ENCODE results near the gene GHDC.
"Not testable (repeated sequence)": the region's sequence is repeated elsewhere in the genome, so short reads cannot be mapped to it uniquely, and the experiment has no call there.

Gene GHDC

DNA sequence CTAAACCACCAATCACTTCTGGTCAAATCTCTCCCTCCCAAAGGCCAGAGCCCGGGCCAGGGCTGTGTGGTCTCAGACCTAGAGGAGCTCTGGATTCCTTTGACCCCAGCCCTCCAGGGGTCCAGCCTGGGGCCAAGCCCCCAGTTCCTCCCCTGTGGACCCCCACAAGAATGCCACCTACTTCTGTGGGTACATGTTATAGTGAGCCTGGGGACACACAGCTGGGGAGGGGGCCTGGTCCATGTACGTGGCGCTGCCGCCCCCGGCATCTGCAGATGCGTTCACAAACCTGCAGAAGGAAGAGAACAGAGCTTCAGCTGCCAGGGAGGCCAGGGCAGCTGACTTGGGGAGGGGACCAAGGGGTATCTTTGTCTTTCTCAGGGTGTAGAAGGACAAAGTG, 7.9 kb upstream of the GHDC start:
- no peak for DNase-seq

DNA sequence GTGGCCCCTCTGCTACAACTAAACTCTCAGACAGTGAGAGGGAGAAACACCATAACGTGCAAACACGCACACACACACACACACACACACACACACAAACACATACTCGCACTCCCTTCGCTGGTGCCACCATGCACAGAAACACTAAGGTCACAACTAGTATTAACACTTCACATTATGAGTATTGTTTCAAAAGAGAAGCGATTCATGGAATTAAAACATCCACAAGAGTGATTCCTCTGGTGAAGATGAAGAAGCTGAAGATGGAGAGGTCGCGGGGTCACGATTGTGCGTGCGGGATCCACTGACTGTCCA, 7.1 kb upstream of the GHDC start:
- no peak for DNase-seq

DNA sequence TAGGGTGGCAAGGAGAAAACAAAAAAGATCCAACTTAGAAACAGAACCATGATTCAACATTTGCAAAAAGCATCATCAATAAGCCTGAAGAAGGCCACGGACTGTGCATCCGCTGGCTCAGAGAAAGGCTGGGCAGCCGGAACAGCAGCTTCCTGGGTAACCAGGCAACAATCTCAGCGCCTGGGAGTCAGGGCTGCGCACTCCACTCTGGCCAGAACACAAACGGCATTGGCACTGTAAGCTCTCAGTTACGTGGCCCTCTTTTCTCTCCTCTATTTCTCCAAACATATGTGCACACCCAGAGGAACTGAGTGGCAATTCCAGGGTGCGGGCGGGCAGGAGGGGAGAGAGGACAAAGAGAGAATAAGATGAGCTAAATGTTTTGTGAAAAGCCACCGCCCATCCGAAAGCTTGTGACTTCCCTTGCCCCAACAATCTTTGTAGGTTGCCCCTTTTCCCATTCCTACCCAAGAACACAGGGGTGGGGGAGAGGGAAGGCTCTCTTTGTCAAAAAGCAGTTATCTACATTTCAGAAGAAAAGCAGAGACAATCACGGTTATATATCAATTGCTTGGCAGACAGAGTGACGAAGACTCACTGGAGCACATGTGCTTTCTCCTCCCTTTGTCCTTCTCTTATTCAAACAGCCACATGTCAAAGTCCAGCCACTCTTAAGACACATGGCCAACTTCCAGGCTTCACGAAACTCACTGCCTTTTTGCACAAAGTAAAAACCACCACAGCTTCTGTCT, 6.6 kb upstream of the GHDC start:
- DNase-seq, result no peak

DNA sequence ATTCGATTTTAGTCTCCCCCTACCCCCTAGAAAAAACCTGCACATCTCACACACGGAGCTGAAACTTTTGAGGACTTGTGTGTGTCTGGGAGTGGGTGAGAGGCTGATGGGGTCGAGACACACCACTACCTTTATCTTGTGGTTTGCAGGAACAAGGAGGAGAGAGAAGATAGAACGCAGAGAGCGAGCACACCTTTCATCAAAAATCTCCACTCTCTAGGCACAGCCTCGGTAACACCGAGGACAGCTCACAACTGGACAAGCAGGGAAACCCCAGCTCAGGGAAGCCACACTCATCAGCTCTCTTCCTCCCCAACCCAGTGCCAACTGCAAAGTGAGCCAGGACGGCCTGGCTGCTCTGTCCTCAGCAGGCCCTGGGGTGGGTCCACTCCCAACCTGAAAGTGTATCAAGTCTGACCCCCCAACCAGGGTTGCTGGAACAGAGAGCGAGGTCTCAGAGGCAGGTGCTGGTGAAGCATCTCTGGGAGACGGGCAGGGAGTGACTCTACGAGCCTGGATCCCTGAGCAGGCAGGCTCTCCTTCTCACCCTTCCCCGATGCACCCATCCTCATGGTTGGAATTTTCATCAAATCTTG, 5.2 kb upstream of the GHDC start:
- no peak for DNase-seq

DNA sequence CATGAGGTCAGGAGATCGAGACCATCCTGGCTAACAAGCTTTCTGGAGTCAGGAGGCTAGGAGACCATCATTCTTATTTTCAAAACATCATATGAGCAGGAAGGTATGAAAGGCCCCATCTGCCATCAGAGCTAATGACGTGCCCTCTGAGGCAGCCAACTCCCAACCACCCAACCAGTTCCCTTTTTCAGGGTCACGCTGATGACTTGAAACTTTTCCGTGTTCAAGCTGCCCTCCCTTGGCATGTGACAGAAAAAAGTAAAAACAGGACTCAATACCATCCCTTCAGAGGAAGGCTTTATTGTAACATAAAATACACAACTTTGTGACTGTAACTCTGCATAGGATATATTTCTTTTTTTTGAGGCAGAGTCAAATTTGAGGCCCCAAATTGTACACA, 4.6 kb upstream of the GHDC start:
- no peak for DNase-seq

DNA sequence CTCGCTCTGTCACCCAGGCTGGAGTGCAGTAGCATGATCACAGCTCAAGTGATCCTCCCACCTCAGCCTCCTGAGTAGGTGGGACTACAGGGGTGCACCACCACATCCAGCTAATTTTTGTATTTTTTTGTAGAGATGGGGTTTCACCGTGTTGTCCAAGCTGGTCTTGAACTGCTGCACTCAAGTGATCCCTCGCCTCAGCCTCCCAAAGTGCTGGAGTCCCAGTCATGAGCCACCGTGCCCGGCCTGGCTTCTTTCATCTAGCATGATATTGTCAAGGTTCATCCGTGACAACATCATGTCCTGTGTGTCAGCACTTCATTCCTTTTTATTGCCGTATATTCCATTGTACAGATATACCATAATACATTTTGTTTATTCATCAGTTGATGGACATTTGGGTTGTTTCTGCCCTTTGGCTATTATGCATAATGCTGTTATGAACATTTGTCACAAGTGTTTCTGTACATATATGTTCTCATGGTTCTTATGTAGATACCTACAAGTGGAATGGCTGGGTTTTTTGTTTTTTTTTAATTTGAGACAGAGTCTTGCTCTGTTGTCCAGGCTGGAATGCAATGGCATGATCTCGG, 3.4 kb upstream of the GHDC start:
- no peak for DNase-seq

DNA sequence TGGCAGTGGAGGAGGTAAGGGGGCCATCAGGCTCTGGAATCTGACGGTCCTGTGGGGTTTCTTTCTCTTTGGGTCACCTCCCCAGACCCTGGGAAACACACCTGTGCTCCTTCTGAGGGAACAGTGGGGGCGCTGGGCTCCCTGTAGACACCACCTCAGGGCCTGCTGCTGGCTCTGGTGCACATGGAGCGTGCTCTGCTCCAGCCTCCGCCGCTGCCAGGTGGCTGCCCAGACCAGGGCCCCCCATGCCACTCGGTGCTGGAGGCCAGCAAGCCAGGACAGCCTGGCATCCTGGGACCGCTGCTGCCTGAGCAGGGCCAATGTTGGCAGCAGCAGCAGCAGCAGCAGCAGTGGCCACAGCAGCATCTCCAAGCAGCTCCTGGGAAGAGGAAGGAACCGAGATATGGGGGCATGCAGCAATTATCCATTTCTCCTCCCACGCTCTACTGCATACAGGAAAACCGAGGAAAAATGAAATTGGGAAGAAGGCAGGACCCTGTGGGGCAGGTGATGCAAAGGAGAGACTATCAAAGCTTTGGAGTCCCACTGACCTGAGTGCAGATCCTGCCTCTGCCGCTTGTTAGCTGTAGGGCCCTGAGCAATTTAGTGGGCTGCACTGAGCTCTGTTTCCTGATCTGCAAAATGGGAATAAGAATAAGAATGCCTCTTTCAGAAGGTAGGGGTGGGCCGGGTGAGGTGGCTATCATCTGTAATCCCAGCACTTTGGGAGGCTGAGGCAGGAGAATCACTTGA, 902 bp downstream of the GHDC start:
- DNase-seq, result no peak

DNA sequence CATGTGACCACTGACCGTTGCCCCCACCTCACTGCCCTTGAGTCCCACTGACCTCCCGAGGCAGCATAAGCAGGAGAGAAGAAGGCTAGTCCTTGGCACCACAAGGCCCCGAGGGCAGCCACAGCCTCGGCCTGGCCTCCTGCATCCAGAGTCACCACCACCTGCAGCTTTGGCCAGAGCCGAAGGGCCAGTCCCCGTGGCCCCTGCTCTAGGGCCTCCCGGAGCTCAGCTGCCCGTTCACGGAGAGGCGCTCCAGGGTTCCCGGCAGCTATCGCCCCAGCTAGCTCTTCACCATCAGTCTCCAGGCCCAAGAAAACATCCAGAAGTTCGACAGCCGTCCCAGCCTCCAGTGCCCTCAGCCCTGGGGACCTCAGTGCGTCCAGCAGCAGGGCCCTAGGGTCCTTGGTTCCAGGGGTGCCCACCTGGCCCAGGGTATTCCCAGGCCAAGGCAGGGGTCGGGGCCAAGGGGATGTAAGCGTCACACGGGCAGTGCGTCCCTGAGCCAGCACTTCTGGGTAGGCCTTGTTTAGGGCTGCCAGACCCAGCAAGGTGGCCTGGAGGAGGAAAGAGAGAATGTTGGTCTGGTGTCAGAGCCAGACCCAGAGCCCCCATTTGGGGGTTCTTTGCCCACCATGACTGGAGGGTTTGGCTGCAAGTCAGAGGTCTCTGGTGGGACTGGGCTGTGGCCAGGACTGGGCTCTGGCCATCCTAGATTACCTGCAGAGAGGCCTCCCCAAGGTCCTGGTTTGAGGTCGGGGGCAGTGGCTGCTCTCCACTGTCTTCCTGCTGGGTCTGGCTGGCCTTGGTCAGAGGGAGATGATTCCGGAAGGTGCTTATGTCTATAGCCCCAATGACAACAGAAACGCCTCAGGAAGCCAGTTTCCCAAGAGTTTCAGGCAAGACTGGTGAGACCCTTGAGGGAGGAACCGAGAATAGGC, 1.8 kb downstream of the GHDC start:
- no peak for DNase-seq

DNA sequence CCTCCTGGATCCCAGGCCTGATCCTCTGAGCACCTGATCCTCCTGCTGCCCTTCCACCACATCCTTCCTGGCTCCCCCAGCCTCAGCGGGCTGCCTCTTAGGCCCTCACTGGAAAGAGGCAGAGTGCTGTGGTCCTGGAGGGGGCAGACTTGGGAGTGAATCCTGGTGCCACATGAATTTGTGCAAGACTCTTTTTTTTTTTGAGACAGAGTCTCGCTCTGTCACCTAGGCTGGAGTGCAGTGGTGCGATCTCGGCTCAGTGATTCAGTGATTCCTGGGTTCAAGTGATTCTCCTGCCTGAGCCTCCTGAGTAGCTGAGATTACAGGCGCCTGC, 3.1 kb downstream of the GHDC start:
- DNase-seq, result no peak

DNA sequence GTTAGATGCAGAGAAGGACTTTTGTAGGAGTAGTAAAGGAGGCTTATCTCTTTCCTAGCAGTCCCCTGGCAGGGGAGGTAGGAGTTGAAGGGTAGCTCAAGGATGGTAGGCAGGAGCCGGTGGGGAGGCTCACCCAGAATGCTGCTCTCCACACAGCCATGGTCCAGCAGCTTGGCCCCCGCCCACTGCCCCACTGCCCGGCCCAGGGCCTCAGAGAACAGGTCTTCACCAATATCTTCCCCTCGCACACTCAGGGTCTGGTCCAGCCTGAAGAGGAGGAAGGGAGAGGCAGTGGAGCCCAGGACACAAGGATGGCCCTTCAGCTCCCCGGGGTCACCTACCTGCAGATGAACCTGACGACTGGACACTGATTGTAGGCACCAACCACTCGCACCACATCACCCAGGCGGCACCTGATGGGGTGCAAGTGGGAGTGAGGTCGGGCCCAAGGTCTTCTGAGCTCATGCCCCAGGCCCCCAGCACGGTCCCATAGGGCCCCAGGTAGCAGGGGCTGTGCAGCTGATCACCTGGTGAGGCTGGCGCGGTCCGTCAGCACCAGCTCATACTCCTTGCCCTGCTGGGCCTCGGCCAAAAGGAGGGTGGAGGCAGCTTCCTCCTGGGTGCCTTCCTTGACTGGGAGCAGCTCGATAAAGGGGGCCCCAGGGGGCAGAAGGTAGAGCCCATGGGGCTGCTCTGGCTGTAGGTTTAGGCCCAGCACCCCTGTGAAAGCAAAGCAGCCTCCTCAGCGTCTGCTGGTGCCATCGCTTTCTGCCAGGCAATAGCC, 3.6 kb downstream of the GHDC start:
- no peak for DNase-seq

DNA sequence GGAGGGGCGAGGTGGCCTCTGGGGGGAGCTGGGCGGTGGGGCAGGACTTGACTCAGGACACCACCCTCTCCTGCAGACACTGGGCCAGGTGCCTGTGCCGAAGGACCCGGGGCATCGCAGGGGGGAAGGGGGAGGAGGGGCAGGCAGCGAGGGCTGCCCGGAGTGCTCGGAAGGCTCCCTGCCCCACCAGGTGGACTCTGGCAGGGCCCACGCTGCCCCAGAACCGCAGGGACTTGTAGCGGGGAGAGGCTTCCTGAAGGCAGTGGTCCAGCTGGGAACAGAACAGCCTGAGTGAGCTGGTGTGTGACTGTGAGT, 4.7 kb downstream of the GHDC start:
- DNase-seq, result no peak

DNA sequence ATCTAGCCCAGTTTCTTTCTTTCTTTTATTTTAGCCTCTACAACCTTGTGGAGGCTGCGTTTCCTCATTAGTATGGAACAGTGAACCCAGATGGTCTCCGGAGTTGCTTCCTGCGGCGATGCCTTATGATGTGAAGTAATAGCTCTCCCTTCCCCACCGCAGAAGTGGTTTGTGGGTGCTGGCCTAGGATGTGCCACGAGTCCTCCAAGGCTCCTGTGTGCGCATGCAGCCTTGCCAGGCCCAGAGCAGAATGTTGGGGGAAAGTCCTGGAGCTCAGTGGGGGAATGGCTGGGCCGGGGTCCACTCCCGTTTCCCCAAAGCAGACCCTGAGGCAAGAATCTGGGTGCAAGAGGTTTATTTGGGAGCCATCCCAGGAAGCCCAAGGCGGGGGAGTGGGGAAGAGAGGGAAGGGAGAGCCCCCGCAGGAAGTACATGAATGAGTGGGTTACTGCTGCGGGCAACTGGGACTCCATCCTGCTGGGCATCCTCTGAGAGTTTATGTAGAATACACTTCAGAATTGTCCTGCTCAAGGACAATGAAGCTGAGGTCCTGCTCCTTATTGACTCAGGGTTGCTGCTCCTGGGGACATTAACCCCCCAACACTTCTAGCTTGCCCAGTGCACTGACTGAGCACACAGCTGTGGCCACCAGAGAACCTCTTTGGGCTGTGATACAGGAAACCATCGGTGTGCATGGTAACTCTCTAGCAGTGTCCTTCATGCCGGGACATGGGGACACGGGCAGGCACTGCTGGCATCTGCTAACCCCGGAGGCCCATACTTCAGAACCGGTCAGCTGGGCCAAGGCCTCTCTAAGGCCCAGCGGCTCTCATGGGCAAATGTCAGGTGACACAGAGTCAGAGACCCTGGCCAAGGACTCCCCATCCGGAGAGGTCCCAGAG, 5.3 kb downstream of the GHDC start:
- no peak for DNase-seq

DNA sequence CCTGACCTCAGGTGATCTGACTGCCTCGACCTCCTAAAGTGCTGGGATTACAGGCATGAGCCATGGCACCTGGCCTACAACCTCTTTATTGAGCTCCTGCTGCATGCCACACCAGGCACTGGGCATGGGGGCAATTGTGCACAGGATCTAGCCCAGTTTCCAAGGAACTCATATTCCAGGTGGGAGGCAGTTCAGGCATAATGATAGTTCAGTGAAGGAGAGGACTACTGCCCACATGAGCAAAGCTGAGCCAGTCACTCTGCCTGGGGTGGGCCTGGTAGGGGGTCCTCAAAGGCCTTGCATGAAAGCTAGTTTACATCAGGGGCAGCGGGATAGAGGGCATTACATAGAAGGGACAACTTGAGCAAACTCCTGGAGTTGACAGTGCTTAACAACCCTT, 6.5 kb downstream of the GHDC start:
- no peak for DNase-seq

DNA sequence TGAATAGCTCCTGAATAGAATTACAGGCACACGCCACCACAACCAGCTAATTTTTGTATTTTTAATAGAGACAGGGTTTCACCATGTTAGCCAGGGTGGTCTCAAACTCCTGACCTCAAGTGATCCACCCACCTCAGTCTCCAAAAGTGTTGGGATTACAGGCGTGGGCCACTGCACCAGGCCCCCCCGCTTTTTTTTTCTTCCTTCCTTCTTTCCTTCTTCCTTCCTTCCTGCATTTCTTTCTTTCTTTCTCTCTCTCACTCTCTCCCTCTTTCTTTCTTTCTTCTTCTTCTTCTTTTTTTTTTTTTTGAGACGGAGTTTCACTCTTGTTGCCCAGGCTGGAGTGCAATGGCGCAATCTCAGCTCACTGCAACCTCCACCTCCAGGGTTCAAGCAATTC, 8.1 kb downstream of the GHDC start:
- not testable (repeated sequence) for DNase-seq

DNA sequence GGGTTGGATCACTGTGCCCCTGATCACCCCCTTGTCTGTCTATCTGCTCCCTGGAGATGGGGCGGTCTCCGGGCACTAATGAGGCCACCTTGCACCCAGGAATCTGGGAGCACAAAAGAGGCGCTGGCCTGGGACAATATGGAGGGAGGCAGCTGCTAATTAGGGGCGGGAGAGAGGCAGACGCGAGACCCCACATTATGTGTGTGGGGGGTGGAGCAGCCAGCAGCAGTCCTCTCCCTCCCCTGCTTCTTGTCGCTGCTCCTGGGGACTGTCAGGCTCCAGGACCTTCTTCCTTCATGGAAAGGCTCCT, 8.7 kb downstream of the GHDC start:
- no peak for DNase-seq

DNA sequence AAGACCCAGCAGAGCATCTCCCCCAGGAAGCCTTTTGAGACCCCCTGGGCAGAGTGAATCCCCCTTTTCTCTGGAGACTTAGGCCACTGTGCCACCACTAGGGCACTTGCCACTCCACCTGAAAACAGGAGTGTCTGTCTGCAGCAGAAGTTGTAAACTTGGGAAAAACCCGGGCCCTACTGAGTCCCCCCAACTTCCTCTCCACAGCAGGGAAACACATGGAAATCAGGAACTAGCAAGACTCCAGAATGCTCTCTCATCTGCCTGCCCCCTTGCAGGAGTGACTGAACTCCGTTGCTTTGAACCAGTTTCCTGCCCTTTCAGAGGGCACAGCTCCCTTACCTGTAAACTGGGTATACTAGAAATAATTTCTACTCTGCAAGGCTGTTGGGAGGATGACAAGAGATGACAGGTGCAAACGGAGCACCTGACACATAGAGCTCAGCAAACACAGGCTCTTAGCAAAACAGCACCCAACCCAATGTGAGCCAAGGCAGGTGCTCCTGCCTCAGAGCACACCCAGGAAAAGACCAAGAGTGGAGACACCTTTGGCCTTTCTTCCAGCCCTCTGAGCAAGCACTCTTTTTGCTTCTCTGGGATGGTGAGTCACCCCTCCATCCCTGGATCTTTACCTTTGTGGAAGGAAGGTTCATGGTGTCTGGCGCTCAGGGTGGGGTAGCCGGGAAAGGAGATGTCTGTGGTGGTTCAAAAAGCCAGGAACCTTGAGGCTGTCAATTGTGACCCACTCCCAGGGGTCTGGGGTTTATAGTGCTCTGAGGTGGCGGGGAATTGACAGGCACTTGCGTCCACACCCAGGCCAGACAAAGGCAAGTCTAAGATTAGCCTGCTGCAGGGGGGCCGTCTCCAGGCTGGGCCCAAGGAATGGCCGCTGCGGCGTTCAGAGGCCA, 9.3 kb downstream of the GHDC start, which contains the start of gene HCRT:
Gene HCRT (minus strand): TSS at position 740 of the 908 bp plus-strand sequence. CDS start 87 bp downstream, at position 653.
- DNase-seq, result no peak

DNA sequence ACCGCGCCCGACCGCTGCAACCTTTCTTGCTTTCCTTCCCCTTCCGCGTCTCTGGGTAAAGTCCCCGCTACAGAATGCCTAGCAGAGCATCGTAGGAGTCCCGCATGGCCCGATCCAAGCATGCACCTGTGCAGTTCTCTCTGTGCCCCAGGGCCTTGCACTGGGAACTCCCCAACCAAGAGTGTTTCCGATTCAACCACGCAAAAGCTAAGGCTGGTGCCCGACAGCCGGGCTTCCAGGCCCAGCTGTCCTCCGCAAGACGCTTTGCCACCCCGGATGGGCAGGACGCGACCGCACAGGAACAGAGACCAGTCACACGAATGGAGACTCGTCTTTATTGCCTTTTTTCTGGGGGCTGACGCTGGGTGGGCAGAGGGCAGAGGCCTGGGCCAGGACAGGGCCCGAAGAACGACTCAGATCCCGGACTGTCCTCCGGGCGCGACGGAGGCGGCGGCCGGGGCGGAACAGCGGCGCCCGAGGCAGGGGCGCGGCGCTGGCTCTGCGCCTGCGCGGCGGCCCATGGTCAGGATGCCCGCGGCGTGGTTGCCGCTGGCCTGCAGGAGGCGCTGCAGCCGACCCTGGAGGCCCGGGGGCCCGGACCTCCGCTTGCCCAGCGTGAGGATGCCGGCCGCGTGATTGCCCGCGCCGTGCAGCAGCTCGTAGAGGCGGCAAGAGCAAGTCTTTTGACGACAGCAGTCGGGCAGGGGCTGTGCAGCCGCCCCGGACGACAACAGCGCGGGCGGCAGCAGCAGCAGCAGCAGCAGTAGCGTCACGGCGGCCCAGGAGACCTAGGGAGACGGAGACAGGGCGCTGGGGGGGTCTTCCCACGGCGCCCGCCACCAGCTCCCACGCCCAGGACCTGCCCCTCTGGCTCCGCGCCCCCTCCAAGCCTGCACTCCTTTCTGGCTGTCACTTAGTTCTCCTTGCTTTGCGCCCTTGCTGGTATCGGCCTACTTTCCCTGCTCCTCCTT, 10.3 kb downstream of the GHDC start:
- peak; percentile 46 for DNase-seq

DNA sequence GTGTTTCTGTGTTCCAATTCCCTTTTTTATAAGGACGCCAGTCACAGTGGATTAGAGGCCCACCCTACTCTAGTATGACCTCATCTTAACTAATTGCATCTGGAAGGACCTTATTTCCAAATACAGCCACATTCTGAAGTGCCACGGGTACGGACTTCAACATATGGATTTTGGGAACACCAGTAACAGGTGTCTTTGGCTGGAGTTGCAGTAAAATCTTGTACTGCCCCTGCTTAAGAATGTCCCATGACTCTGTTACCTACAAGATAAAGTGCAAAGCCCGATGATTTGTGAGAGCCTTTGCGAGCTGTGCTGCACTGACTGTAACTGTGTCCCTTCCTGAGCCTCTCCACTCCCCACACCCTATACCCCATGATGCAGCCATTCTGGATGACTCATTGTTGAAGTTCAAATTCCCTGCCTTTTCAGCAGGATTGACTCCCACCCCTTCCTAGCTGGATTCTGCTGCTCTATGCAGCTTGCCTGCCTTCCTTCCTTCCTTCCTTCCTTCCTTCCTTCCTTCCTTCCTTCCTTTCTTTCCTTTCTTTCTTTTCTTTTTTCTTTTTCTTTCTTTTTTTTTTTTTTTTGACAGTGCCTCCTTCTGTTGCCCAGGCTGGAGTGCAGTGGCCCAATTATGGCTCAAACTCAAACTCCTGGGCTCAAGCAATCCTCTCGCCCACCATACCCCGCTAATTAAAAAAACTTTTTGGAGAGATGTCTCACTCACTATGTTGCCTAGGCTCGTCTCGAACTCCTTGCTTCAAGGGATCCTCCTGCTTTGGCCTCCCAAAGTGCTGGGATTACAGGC, 11.2 kb downstream of the GHDC start:
- no peak for DNase-seq
